Liver (tissue), 9 donors: Measurements from ENCODE around the gene PLA2G4B. TPM values are rescaled to one million over a fixed set of nuclear protein-coding genes. Genes with fewer than 3 reads are reported as not detected.

Experiments used
- DNase-seq: peaks from one replicate; pipeline ENCODE4 v3.0.0-alpha.2; 2017; ENCODE audit warnings: low spot score
- H3K27ac ChIP-seq, 2 donors: one replicate each; pipeline ENCODE4 v1.7.0; 2013; ENCODE audit warnings: inconsistent platforms in 2 of 2, low read length in 2 of 2, control low read depth in 1 of 2, low read depth in 1 of 2, mild to moderate bottlenecking in 1 of 2
- H3K27me3 ChIP-seq, 4 donors: one replicate each; pipeline versions ENCODE4 v1.6.1 to v1.7.0; 2013; ENCODE audit warnings: low read length in 3 of 4, inconsistent platforms in 1 of 4, mild to moderate bottlenecking in 1 of 4, moderate library complexity in 1 of 4; ENCODE audit not compliant: control insufficient read depth in 4 of 4, insufficient read depth in 4 of 4
- H3K36me3 ChIP-seq, 4 donors: one replicate each; pipeline versions ENCODE4 v1.6.1 to v1.7.0; 2013; ENCODE audit warnings: low read length in 3 of 4, mild to moderate bottlenecking in 3 of 4, low read depth in 1 of 4, moderate library complexity in 1 of 4; ENCODE audit not compliant: control insufficient read depth in 4 of 4, insufficient read depth in 3 of 4
- H3K4me1 ChIP-seq, 4 donors: one replicate each; pipeline versions ENCODE4 v1.6.1 to v1.7.0; 2013; ENCODE audit warnings: low read length in 3 of 4, mild to moderate bottlenecking in 3 of 4, moderate library complexity in 1 of 4; ENCODE audit not compliant: control insufficient read depth in 4 of 4, insufficient read depth in 4 of 4
- H3K4me3 ChIP-seq, 3 donors: one replicate each; pipeline versions ENCODE4 v1.6.1 to v1.7.0; 2013; ENCODE audit warnings: low read length in 3 of 3, control low read depth in 1 of 3, low read depth in 1 of 3, mild to moderate bottlenecking in 1 of 3
- H3K9ac ChIP-seq, 2 donors: one replicate each; pipeline ENCODE4 v1.7.0; 2013; ENCODE audit warnings: low read length in 2 of 2, mild to moderate bottlenecking in 2 of 2, moderate library complexity in 2 of 2, control low read depth in 1 of 2, low read depth in 1 of 2
- H3K9me3 ChIP-seq, 4 donors: one replicate each; pipeline versions ENCODE4 v1.6.1 to v1.7.0; 2013; ENCODE audit warnings: low read length in 3 of 4; ENCODE audit not compliant: control insufficient read depth in 4 of 4
- ATF3 ChIP-seq: IDR thresholded peaks from 2 replicates; pipeline ENCODE4 v1.6.1; 2016; ENCODE audit warnings: antibody characterized with exemption
- EGR1 ChIP-seq, 2 donors: IDR thresholded peaks; 2 replicates each; pipeline ENCODE4 v1.6.1; 2016 to 2018; ENCODE audit warnings: antibody characterized with exemption in 2 of 2, low read depth in 2 of 2
- FOXA2 ChIP-seq: IDR thresholded peaks from 2 replicates; pipeline ENCODE4 v1.6.1; 2016; ENCODE audit warnings: antibody characterized with exemption
- HNF4A ChIP-seq, 2 donors: conservative IDR thresholded peaks; 2 replicates each; pipeline ENCODE4 v1.6.1; 2016; ENCODE audit warnings: antibody characterized with exemption in 2 of 2, mild to moderate bottlenecking in 2 of 2
- HNF4G ChIP-seq: IDR thresholded peaks from 2 replicates; pipeline ENCODE4 v1.6.1; 2016; ENCODE audit warnings: antibody characterized with exemption
- JUND ChIP-seq, 2 donors: IDR thresholded peaks; 2 replicates each; pipeline ENCODE4 v1.6.1; 2016; ENCODE audit warnings: antibody characterized with exemption in 2 of 2
- REST ChIP-seq: IDR thresholded peaks from 2 replicates; pipeline ENCODE4 v1.6.1; 2016; ENCODE audit warnings: antibody characterized with exemption, mild to moderate bottlenecking
- RXRA ChIP-seq, 2 donors: IDR thresholded peaks; 2 replicates each; pipeline ENCODE4 v1.6.1; 2017 to 2018; ENCODE audit warnings: antibody characterized with exemption in 2 of 2, mild to moderate bottlenecking in 1 of 2
- SP1 ChIP-seq: IDR thresholded peaks from 2 replicates; pipeline ENCODE4 v1.6.1; 2018; ENCODE audit warnings: antibody characterized with exemption, mild to moderate bottlenecking
- TAF1 ChIP-seq: conservative IDR thresholded peaks from 2 replicates; pipeline ENCODE4 v1.6.1; 2016; ENCODE audit warnings: antibody characterized with exemption, mild to moderate bottlenecking
- ZBTB33 ChIP-seq: IDR thresholded peaks from 2 replicates; pipeline ENCODE4 v1.6.1; 2016; ENCODE audit warnings: antibody characterized with exemption
- WGBS: extraction: QIAGEN DNeasy Blood & Tissue Kit; methylation state at CpG from one replicate; pipeline ENCODE4 v1.1.7; 2013; 5-methylcytosine and 5-hydroxymethylcytosine counted together
- polyA plus RNA-seq, 2 donors: library from polyadenylated mRNA; stranded (reverse) in 1 of 2; unstranded in 1 of 2; fragments of 200-250 nt in 1 of 2; fragments of >200 nt in 1 of 2; fragmentation: Nextera tagmentation in 1 of 2; extraction: Ambion mirVana in 1 of 2; gene quantifications; one replicate each; pipeline versions ENCODE4 v1.2.1 to v1.2.3, GENCODE V29; 2013 to 2015
- total RNA-seq, 2 donors: library from RNA; depleted of rRNA; stranded (reverse); fragments of >200 nt; gene quantifications; one replicate each; pipeline ENCODE4 v1.2.3, GENCODE V29; 2014
- donor health status: healthy.
- donor health status: healthy.
- donor health status: healthy.
- donor health status: healthy.
- donor health status: healthy.

PLA2G4B gene
- total and polyA plus RNA-seq, 4 donors: 0.33 to 3.6 (median 2.3) TPM

- Histone ChIP-seq H3K9ac (no peak overlapping the region), H3K4me1 (peaks cover 3 to 11% (median 6%) of the 10 kb centered on the region in 4 donors)
- 90% methylated on average over 4 of the region's 4 CpGs for WGBS
Measured at GRCh38 chr15:41791547-41791937, 47.1 kb upstream of the PLA2G4B start.

GRCh38 chr15:41792000-41792637 is 46.5 kb upstream of the PLA2G4B start:
- no peak overlapping the region for H3K27ac ChIP-seq
- DNase-seq: no peak
- no peaks in the 10 kb centered on the region for H3K27me3 ChIP-seq
- H3K4me3 ChIP-seq: no peak overlapping the region
- 97% methylated on average over 5 of the region's 5 CpGs for WGBS
- H3K9me3 ChIP-seq: no peaks in the 10 kb centered on the region
- peaks cover 3 to 11% (median 6%) of the 10 kb centered on the region in 4 donors for H3K4me1 ChIP-seq
- no peaks in the 10 kb centered on the region for H3K36me3 ChIP-seq
- no peak for TF ChIP-seq REST
- no peak for TF ChIP-seq TAF1
- no peak for TF ChIP-seq FOXA2
- TF ChIP-seq HNF4G: no peak
- TF ChIP-seq HNF4A (conservative IDR thresholded peaks at IDR 0.05): no peak
- TF ChIP-seq JUND (IDR thresholded peaks at IDR 0.05): no peak
- no peak for TF ChIP-seq EGR1 (IDR thresholded peaks at IDR 0.05; ENCODE audit: low read depth in 2 of 2)
- no peak for TF ChIP-seq ATF3
- no peak for TF ChIP-seq ZBTB33
- H3K9ac ChIP-seq: no peak overlapping the region

More at GRCh38 chr15:41791547-41791937, 47.1 kb upstream of the PLA2G4B start:
- DNase-seq: no peak
- Histone ChIP-seq H3K27me3 (no peaks in the 10 kb centered on the region), H3K36me3 (no peaks in the 10 kb centered on the region), H3K4me3 (no peak overlapping the region), H3K27ac (no peak overlapping the region), H3K9me3 (no peaks in the 10 kb centered on the region)
- no peak for TF ChIP-seq RXRA (IDR thresholded peaks at IDR 0.05)
- no peak for TF ChIP-seq REST
- peak; percentile 1 for TF ChIP-seq SP1
